ENCODE measurements around the gene HEMGN.

- TF ChIP-seq, protein P1, sequence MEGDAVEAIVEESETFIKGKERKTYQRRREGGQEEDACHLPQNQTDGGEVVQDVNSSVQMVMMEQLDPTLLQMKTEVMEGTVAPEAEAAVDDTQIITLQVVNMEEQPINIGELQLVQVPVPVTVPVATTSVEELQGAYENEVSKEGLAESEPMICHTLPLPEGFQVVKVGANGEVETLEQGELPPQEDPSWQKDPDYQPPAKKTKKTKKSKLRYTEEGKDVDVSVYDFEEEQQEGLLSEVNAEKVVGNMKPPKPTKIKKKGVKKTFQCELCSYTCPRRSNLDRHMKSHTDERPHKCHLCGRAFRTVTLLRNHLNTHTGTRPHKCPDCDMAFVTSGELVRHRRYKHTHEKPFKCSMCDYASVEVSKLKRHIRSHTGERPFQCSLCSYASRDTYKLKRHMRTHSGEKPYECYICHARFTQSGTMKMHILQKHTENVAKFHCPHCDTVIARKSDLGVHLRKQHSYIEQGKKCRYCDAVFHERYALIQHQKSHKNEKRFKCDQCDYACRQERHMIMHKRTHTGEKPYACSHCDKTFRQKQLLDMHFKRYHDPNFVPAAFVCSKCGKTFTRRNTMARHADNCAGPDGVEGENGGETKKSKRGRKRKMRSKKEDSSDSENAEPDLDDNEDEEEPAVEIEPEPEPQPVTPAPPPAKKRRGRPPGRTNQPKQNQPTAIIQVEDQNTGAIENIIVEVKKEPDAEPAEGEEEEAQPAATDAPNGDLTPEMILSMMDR (conservative IDR thresholded peaks at IDR 0.05): no peak
- TF ChIP-seq EZH2 (IDR thresholded peaks at IDR 0.05; ENCODE audit: low read depth): no peak
Measured at GRCh38 chr9:97972753-97973152, 34.8 kb upstream of the HEMGN start.

All from PC-9 (cell line).